H1 (cell line): Measurements from ENCODE around the gene PI4K2A. TPM values are rescaled to one million over a fixed set of nuclear protein-coding genes. Genes with fewer than 3 reads are reported as not detected.

ENCODE experiments used
- CHD7 ChIP-seq: fragments of 300-600 bp; sonication (generic); IDR thresholded peaks from 2 replicates; pipeline ENCODE4 v1.7.1; 2012; ENCODE audit warnings: low read length, moderate library complexity, mild to moderate bottlenecking, inconsistent platforms; ENCODE audit not compliant: insufficient replicate concordance
- POU5F1 ChIP-seq: IDR thresholded peaks from 2 replicates; pipeline ENCODE4 v1.6.1; 2011; ENCODE audit warnings: low read depth, mild to moderate bottlenecking, low read length, moderate library complexity
- polyA plus RNA-seq, 7 experiments: library from polyadenylated mRNA; depleted of rRNA in 3 of 7; stranded (reverse) in 5 of 7; unstranded in 2 of 7; fragments of >200 nt in 5 of 7; fragments of 200-250 nt in 2 of 7; gene quantifications; 1 replicate in 5 of 7; 2 replicates in 1 of 7; 4 replicates in 1 of 7; pipeline versions ENCODE4 v1.2.1 to v1.2.3, GENCODE V29; 2011 to 2013; ENCODE audit warnings: missing spikeins in 2 of 7, mixed read lengths in 2 of 7
- total RNA-seq: library from RNA; stranded (reverse); fragmentation: NEBNext Ultra II Directional; extraction: Animal tissue kit (Norgen Biotek cat#: 25700); gene quantifications from 2 replicates; pipeline ENCODE4 v1.2.1, GENCODE V29; 2021

PI4K2A gene
- total and polyA plus RNA-seq, 2 of the 8 experiments (the other 6 are each of a cell fraction or from before 2014, with no cell fraction given): 20.7 to 21.9 TPM

GRCh38 chr10:97648562-97649404 lies 8.3 kb downstream of the PI4K2A start (continued):
- no peak for TF ChIP-seq CHD7
- TF ChIP-seq POU5F1: peak; percentile 62; the same call in 1 of the 2 replicates
